Gastroesophageal sphincter (tissue), 4 donors: ENCODE measurements around the gene EPAS1. TPM values are rescaled to one million over a fixed set of nuclear protein-coding genes. Genes with fewer than 3 reads are reported as not detected.

Experiments used
- ATAC-seq: fragments of 150-250 bp; one replicate; pipeline ENCODE4 v1.9.1; 2016; ENCODE audit warnings: mild to moderate bottlenecking, moderate library complexity
- H3K27ac ChIP-seq, 4 donors: fragments of 200-600 bp; sonication (generic) in 3 of 4; 1 replicate in 3 of 4; 2 replicates in 1 of 4; pipeline ENCODE4 v1.5.1; 2016 to 2019
- H3K27me3 ChIP-seq: fragments of 200-600 bp; sonication (generic); one replicate; pipeline ENCODE4 v1.5.1; 2019
- H3K36me3 ChIP-seq, 2 donors: fragments of 200-600 bp; sonication (generic); one replicate each; pipeline ENCODE4 v1.5.1; 2019; ENCODE audit warnings: control low read depth in 1 of 2
- H3K4me1 ChIP-seq, 3 donors: fragments of 200-600 bp; sonication (generic); 1 replicate in 2 of 3; 2 replicates in 1 of 3; pipeline ENCODE4 v1.5.1; 2016 to 2019; ENCODE audit warnings: control low read depth in 2 of 3
- H3K4me3 ChIP-seq, 2 donors: fragments of 200-600 bp; sonication (generic); one replicate each; pipeline ENCODE4 v1.5.1; 2019; ENCODE audit warnings: mild to moderate bottlenecking in 1 of 2, moderate library complexity in 1 of 2
- H3K9me3 ChIP-seq, 3 donors: fragments of 200-600 bp; sonication (generic); one replicate each; pipeline ENCODE4 v1.5.1; 2017 to 2019; ENCODE audit warnings: control low read depth in 2 of 3
- CTCF ChIP-seq, 4 experiments: fragments of 200-600 bp in 2 of 4; fragments of 450-650 bp in 2 of 4; sonication (generic) in 1 of 4; IDR thresholded peaks; one replicate each; pipeline ENCODE4 v1.5.1; 2017 to 2019; ENCODE audit warnings: antibody characterized with exemption in 4 of 4, mild to moderate bottlenecking in 2 of 4, moderate library complexity in 2 of 4
- EP300 ChIP-seq: sonication (generic); formaldehyde crosslinking; IDR thresholded peaks from one replicate; pipeline ENCODE4 v1.6.1; 2017; ENCODE audit warnings: antibody characterized with exemption, mild to moderate bottlenecking
- POLR2A ChIP-seq, 2 donors: fragments of 450-650 bp; IDR thresholded peaks; one replicate each; pipeline ENCODE4 v1.6.1; 2017; ENCODE audit warnings: antibody characterized with exemption in 2 of 2, mild to moderate bottlenecking in 2 of 2, moderate library complexity in 1 of 2
- POLR2AphosphoS5 ChIP-seq: sonication (generic); formaldehyde crosslinking; IDR thresholded peaks from one replicate; pipeline ENCODE4 v1.6.1; 2017; ENCODE audit warnings: antibody characterized with exemption
- WGBS, 2 donors: methylation state at CpG; one replicate each; pipeline ENCODE4 v1.1.5; 2018; ENCODE audit warnings: low coverage in 1 of 2; 5-methylcytosine and 5-hydroxymethylcytosine counted together
- total RNA-seq, 4 donors: library from RNA; depleted of rRNA; stranded (reverse); fragments of >200 nt; gene quantifications; one replicate each; pipeline ENCODE4 v1.1.0, GENCODE V29; 2016

EPAS1 gene
- total RNA-seq, 4 donors from 2014 or later, result 101 to 152 (median 131) TPM

GRCh38 chr2:46422717-46423394, 125.6 kb downstream of the EPAS1 start:
- no peaks in the 10 kb centered on the region for H3K27me3 ChIP-seq
- WGBS, 2 donors, result 69 to 100% methylated on average over 1 of the region's 1 CpG
- no peak for ATAC-seq

GRCh38 chr2:46424937-46425336, 127.7 kb downstream of the EPAS1 start:
- Histone ChIP-seq H3K36me3 (no peaks in the 10 kb centered on the region), H3K27me3 (no peaks in the 10 kb centered on the region), H3K4me3 (no peak overlapping the region), H3K9me3 (no peaks in the 10 kb centered on the region), H3K4me1 (no peaks in the 10 kb centered on the region), H3K27ac (no peak overlapping the region)
- ATAC-seq, result no peak
- TF ChIP-seq CTCF (IDR thresholded peaks at IDR 0.05) (no peak), EP300 (no peak), POLR2AphosphoS5 (no peak)
- 69 to 81% methylated on average over 5 of the region's 5 CpGs for WGBS, 2 donors

More at GRCh38 chr2:46422717-46423394, 125.6 kb downstream of the EPAS1 start:
- TF ChIP-seq POLR2AphosphoS5, result no peak
- Histone ChIP-seq H3K27ac (no peak overlapping the region), H3K9me3 (peaks cover 0 to 11% (median 0%) of the 10 kb centered on the region in 3 donors), H3K4me1 (no peaks in the 10 kb centered on the region), H3K36me3 (no peaks in the 10 kb centered on the region), H3K4me3 (no peak overlapping the region)

GRCh38 chr2:46428911-46429436, 131.8 kb downstream of the EPAS1 start:
- Histone ChIP-seq H3K4me1 (no peaks in the 10 kb centered on the region), H3K9me3 (no peaks in the 10 kb centered on the region), H3K27ac (no peak overlapping the region), H3K4me3 (no peak overlapping the region), H3K36me3 (no peaks in the 10 kb centered on the region), H3K27me3 (no peaks in the 10 kb centered on the region)
- 100% methylated on average over 2 to 5 of the region's 22 CpGs for WGBS, 2 donors
- TF ChIP-seq EP300, result no peak
- no peak for TF ChIP-seq CTCF (IDR thresholded peaks at IDR 0.05)
- no peak for TF ChIP-seq POLR2AphosphoS5
- TF ChIP-seq POLR2A (IDR thresholded peaks at IDR 0.05), result no peak
- ATAC-seq, result no peak

- no peak for ATAC-seq
Observed at GRCh38 chr2:46430413-46430812, 133.2 kb downstream of the EPAS1 start.

GRCh38 chr2:46430992-46431391, 133.8 kb downstream of the EPAS1 start:
- no peak for ATAC-seq
- Histone ChIP-seq H3K4me1 (no peaks in the 10 kb centered on the region), H3K4me3 (no peak overlapping the region), H3K27me3 (no peaks in the 10 kb centered on the region), H3K36me3 (no peaks in the 10 kb centered on the region), H3K9me3 (no peaks in the 10 kb centered on the region), H3K27ac (no peak overlapping the region)
- TF ChIP-seq CTCF (IDR thresholded peaks at IDR 0.05), result no peak
- no peak for TF ChIP-seq POLR2A (IDR thresholded peaks at IDR 0.05)
- no peak for TF ChIP-seq POLR2AphosphoS5
- TF ChIP-seq EP300, result no peak
- 77 to 88% methylated on average over 1 of the region's 1 CpG for WGBS, 2 donors

More at GRCh38 chr2:46430413-46430812, 133.2 kb downstream of the EPAS1 start:
- Histone ChIP-seq H3K9me3 (no peaks in the 10 kb centered on the region), H3K4me3 (no peak overlapping the region), H3K4me1 (no peaks in the 10 kb centered on the region), H3K27ac (no peak overlapping the region), H3K36me3 (no peaks in the 10 kb centered on the region), H3K27me3 (no peaks in the 10 kb centered on the region)
- 78 to 100% methylated on average over 1 of the region's 1 CpG for WGBS, 2 donors
- no peak for TF ChIP-seq EP300
